Stimulated activated CD4-positive, alpha-beta T cell treated with anti-CD3 and anti-CD28 coated beads, Interleukin-2, amount 100 ng/mL, for 24 hours (primary cell): ENCODE measurements around the gene SFXN5.

ENCODE experiments used
- DNase-seq, 2 donors: peaks; one replicate each; pipeline ENCODE4 v3.0.0-alpha.2; 2020

SFXN5 gene

DNA sequence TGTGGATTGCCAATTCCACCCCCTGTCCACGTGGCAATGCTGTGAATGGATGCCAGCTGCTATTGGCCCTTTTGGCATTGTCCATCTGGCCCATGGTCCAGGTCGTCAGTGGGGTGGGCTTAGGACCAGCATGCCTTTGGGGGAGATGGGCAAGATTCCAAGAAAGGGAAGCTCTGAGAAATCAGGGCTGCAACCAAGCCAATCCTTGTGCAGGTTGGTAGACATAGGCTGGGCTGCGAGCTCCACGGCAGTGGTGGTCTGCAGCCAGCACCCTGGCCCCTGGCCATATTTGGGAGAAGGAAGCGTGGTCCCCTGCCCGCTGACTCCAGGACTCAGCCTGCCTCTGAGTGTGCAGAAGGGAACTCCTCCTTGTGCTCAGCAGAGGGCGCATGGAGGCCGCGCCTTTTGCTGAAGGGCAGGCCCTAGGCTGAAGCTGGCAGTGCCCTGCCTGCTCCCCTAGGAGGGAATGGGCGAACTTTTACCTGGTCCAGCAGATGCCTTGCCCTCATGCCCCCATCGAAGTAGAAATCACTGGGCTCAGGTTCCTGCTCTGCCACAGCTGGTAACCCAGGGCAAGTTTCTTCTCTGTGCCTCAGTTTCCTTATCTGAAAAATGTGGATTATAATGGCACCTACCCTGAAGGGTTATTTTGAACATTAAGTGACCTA is 178.9 kb downstream of the SFXN5 start:
- peak; percentile 62 to 68 for DNase-seq
